T-helper 2 cell treated with Interferon-gamma antibody and Interleukin-4, amounts not matched to agents 5 μg/mL and 100 μg/mL, for 36 hours (primary cell): ENCODE data around the gene CD247.

ENCODE experiments used
- DNase-seq: peaks from one replicate; pipeline ENCODE4 v3.0.0; 2021; ENCODE audit warnings: low spot score
- H3K27ac Mint-ChIP-seq: one replicate; pipeline ENCODE4 v1.8.0; 2021; ENCODE audit warnings: mild to moderate bottlenecking, mixed read lengths
- H3K27me3 Mint-ChIP-seq: one replicate; pipeline ENCODE4 v1.8.0; 2021; ENCODE audit warnings: low read depth, mixed read lengths
- H3K36me3 Mint-ChIP-seq: one replicate; pipeline ENCODE4 v1.8.0; 2021; ENCODE audit warnings: low read depth, mixed read lengths
- H3K4me1 Mint-ChIP-seq: one replicate; pipeline ENCODE4 v1.8.0; 2021; ENCODE audit warnings: low read depth, mixed read lengths
- H3K4me3 Mint-ChIP-seq: one replicate; pipeline ENCODE4 v1.8.0; 2022; ENCODE audit warnings: mild to moderate bottlenecking, moderate library complexity, mixed read lengths
- H3K9me3 Mint-ChIP-seq: one replicate; pipeline ENCODE4 v1.8.0; 2021; ENCODE audit warnings: mixed read lengths

The CD247 gene

GRCh38 chr1:167529829-167530474 lies 11.6 kb upstream of the CD247 start:
- H3K4me3 Mint-ChIP-seq: no peak overlapping the region
- no peaks in the 10 kb centered on the region for H3K36me3 Mint-ChIP-seq
- H3K4me1 Mint-ChIP-seq: no peaks in the 10 kb centered on the region
- H3K9me3 Mint-ChIP-seq: no peaks in the 10 kb centered on the region
- no peak overlapping the region for H3K27ac Mint-ChIP-seq
- no peak for DNase-seq
- peaks cover 14% of the 10 kb centered on the region for H3K27me3 Mint-ChIP-seq

- Mint-ChIP-seq H3K4me1 (no peaks in the 10 kb centered on the region), H3K36me3 (no peaks in the 10 kb centered on the region), H3K4me3 (no peak overlapping the region), H3K27ac (no peak overlapping the region), H3K27me3 (peaks cover 18% of the 10 kb centered on the region), H3K9me3 (no peaks in the 10 kb centered on the region)
- no peak for DNase-seq
Measured at GRCh38 chr1:167528057-167528728, 9.9 kb upstream of the CD247 start.

DNA sequence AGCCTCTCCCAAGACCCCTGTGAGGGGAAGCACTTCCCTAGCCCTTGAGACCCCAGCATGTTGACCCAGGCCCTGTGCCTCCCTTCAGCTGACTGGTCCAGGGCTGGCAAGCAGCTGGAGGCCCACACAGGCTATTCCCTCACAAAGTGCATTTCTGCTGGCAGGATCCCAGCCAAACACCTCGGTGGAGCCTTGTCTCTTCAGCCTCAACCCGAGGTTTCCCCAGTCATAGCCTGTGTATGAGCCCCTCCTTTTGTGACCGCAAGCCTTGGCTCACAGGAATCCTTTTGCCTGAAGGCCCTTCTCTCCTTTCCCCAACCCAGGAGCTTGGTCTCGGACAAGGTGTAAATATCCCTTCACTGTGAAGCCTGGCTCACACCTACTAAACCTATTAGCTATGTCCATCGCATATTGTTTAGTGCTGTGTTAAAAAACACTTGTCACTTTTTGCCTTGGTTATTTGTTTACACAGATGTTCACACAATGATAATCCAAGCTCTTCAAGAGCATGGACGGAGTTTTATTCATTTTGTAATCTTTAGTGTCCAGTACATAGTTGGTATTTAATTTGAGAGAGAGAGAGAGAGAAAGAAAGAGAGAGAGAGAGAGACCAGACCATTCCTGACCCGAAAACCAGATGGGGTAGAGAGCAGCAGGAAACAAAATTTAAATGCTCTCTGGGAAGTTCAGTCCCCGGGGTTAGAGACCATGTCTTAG lies 8.5 kb upstream of the CD247 start:
- Mint-ChIP-seq H3K4me1 (no peaks in the 10 kb centered on the region), H3K27me3 (peaks cover 28% of the 10 kb centered on the region), H3K9me3 (no peaks in the 10 kb centered on the region), H3K36me3 (no peaks in the 10 kb centered on the region), H3K27ac (no peak overlapping the region), H3K4me3 (no peak overlapping the region)
- DNase-seq: no peak

GRCh38 chr1:167524651-167525050 lies 6.3 kb upstream of the CD247 start:
- Mint-ChIP-seq H3K27me3 (peaks cover 27% of the 10 kb centered on the region), H3K9me3 (no peaks in the 10 kb centered on the region), H3K27ac (no peak overlapping the region), H3K4me1 (peaks cover 3% of the 10 kb centered on the region), H3K36me3 (no peaks in the 10 kb centered on the region), H3K4me3 (no peak overlapping the region)
- DNase-seq: no peak

DNA sequence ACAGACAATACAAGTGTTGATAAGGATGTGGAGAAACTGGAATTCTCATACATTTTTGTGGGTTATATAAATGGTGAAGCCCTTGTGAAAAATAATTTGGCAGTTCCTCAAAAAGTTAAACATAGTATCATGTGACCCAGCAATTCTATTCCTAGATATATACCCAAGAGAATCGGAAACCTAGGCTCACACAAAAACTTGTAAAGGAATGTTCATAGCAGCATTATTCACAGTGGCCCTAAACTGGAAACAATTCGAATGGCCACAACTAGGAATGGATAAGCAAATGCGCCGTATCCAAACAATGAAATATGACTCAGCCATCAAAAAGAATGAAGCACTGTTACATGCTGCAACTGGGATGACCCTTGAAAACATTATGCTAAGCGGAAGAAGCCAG lies 3.9 kb upstream of the CD247 start:
- Mint-ChIP-seq H3K9me3 (no peaks in the 10 kb centered on the region), H3K27ac (no peak overlapping the region), H3K4me3 (no peak overlapping the region), H3K27me3 (peaks cover 27% of the 10 kb centered on the region), H3K4me1 (peaks cover 10% of the 10 kb centered on the region), H3K36me3 (peaks cover 9% of the 10 kb centered on the region)
- DNase-seq: no peak

- Mint-ChIP-seq H3K9me3 (no peaks in the 10 kb centered on the region), H3K4me3 (no peak overlapping the region), H3K27ac (no peak overlapping the region), H3K4me1 (peaks cover 22% of the 10 kb centered on the region), H3K27me3 (peaks cover 27% of the 10 kb centered on the region), H3K36me3 (peaks cover 23% of the 10 kb centered on the region)
- DNase-seq: no peak
Measured at GRCh38 chr1:167520711-167521206, 2.4 kb upstream of the CD247 start.

- Mint-ChIP-seq H3K4me3 (peak overlapping the region; percentile 93), H3K27ac (peak overlapping the region; percentile 94), H3K9me3 (no peaks in the 10 kb centered on the region), H3K36me3 (peaks cover 48% of the 10 kb centered on the region), H3K27me3 (peaks cover 15% of the 10 kb centered on the region), H3K4me1 (peaks cover 43% of the 10 kb centered on the region)
- peak; percentile 94 for DNase-seq
Measured at GRCh38 chr1:167517535-167518330, 596 bp downstream of the CD247 start.

- Mint-ChIP-seq H3K27ac (peak overlapping the region; percentile 94), H3K36me3 (peaks cover 59% of the 10 kb centered on the region), H3K9me3 (no peaks in the 10 kb centered on the region), H3K4me1 (peaks cover 53% of the 10 kb centered on the region), H3K27me3 (peaks cover 5% of the 10 kb centered on the region), H3K4me3 (peak overlapping the region; percentile 93)
- peak; percentile 19 for DNase-seq
Measured at GRCh38 chr1:167516404-167517388, 1.6 kb downstream of the CD247 start.

DNA sequence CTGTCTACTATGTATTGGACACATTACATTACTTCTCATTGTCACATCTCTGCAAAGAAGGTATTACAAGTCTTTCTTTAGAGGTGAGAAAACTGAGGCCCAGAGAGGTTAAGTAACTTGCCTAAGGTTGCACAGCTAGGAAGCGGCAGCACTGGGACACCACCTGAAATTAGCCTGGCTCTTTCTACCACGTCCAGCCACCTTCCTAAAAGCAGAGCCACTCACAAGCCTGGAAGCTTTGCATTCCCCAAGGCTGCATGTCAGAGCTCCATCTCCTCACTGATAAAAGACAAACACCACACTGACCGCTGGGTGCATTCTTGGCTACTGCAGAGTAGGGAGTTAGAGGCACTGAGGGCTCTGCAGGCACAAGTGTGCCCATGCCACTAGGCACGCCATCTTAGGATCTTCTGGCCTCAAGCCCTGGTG lies 2.4 kb downstream of the CD247 start:
- H3K36me3 Mint-ChIP-seq: peaks cover 64% of the 10 kb centered on the region
- peak overlapping the region; percentile 94 for H3K27ac Mint-ChIP-seq
- H3K27me3 Mint-ChIP-seq: peaks cover 1% of the 10 kb centered on the region
- no peaks in the 10 kb centered on the region for H3K9me3 Mint-ChIP-seq
- DNase-seq: no peak
- peak overlapping the region; percentile 93 for H3K4me3 Mint-ChIP-seq
- H3K4me1 Mint-ChIP-seq: peaks cover 59% of the 10 kb centered on the region

- Mint-ChIP-seq H3K9me3 (no peaks in the 10 kb centered on the region), H3K27ac (peak overlapping the region; percentile 94), H3K27me3 (no peaks in the 10 kb centered on the region), H3K36me3 (peaks cover 68% of the 10 kb centered on the region), H3K4me3 (peak overlapping the region; percentile 93), H3K4me1 (peaks cover 60% of the 10 kb centered on the region)
- DNase-seq: no peak
Measured at GRCh38 chr1:167515461-167515860, 2.9 kb downstream of the CD247 start.

DNA sequence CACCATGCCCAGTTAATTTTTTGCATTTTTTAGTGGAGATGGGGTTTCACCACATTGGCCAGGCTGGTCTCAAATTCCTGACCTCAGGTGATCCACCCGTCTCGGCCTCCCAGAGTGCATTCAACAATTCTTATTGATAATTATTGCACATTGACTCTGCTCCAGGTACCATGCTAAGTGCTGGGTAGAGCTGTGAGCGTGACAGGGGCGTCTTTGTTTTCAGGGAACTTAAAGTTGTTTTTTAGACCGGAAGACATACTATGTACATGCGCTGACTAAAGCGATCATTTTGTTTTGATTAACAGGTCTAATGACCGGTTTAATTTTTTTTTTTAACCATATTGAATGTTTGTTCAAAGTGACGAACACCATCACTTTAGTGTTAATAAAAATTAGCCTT lies 4.0 kb downstream of the CD247 start:
- Mint-ChIP-seq H3K36me3 (peaks cover 79% of the 10 kb centered on the region), H3K4me1 (peaks cover 72% of the 10 kb centered on the region), H3K27me3 (no peaks in the 10 kb centered on the region), H3K27ac (peak overlapping the region; percentile 68), H3K4me3 (peak overlapping the region; percentile 93), H3K9me3 (no peaks in the 10 kb centered on the region)
- no peak for DNase-seq

DNA sequence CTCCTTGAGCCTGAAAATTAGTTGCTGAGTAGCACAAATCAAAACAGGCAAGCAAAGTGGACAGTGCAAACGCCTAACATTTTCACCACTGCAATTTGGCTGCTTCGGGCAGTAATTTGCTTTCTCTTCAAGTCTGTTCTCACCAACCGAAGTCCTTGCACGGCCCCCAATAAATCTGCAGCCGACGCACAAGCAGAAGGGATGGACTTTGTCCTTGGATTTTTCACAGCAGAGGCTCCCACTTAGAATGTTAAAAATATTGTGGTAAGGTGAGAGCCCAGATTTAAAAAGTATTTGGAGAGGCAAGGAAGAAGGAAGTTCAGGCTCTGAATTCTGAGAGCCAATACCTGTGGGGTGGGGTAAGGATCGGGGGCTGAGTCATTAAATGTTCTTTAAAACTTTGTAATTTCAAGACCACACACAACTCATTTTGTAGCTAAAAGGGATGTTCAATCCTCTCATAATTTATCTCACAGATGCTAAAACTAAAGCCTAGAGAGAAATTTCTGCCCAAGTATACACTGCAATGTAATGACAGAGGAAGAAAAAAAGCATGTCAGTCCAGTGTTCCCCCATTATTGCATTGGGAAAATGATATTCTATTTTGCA lies 6.2 kb downstream of the CD247 start:
- no peaks in the 10 kb centered on the region for H3K27me3 Mint-ChIP-seq
- no peak for DNase-seq
- peak overlapping the region; percentile 55 for H3K27ac Mint-ChIP-seq
- no peaks in the 10 kb centered on the region for H3K9me3 Mint-ChIP-seq
- peaks cover 66% of the 10 kb centered on the region for H3K4me1 Mint-ChIP-seq
- peak overlapping the region; percentile 84 for H3K4me3 Mint-ChIP-seq
- H3K36me3 Mint-ChIP-seq: peaks cover 86% of the 10 kb centered on the region
